ENCODE results near the gene TCP11L2.

TCP11L2 gene

DNA sequence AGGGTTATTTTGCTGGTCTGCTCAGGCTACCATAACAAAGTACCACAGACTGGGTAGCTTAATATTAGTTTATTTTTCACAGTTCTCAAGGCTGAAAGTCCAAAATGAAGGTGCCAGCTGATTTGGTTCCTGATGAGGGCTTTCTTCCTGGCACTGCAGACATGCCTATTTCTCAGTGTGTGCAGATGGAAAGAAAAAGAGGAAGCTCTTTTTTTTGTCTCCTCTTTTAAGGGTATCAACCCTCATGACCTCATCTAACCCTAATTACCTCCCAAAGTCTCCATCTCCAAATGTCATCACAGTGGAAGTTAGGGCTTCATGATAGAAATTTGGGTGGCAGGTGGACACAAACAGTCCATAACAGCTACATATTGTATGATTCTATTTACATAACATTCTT, 30.0 kb downstream of the TCP11L2 start:
- Histone ChIP-seq H2AFZ (ENCODE audit: low read length) (no peak overlapping the region), H2AK5ac (ENCODE audit: low read depth, low read length) (no peak overlapping the region), H4K91ac (ENCODE audit: low read depth, low read length, poor library complexity) (no peak overlapping the region), H3K79me1 (ENCODE audit: low read depth, low read length) (no peaks in the 10 kb centered on the region), H3K4me3 (ENCODE audit: low read length in 2 of 2) (no peak overlapping the region), H3K27ac (replicated peaks; ENCODE audit: low read length) (no peak overlapping the region), H2BK15ac (ENCODE audit: low read length) (no peak overlapping the region), H3K4me2 (ENCODE audit: insufficient read depth, low read length, poor library complexity, severe bottlenecking) (no peak overlapping the region), H2BK120ac (ENCODE audit: low read depth, low read length) (no peak overlapping the region), H2BK12ac (ENCODE audit: low read length) (no peak overlapping the region), H3K36me3 (replicated peaks in 1 of 2; ENCODE audit: control insufficient read depth in 2 of 2, insufficient read depth in 2 of 2, low read length in 2 of 2) (no peaks in the 10 kb centered on the region), H2BK5ac (ENCODE audit: low read length) (no peak overlapping the region), H4K8ac (ENCODE audit: low read depth, low read length) (no peak overlapping the region), H3K18ac (ENCODE audit: low read length) (no peak overlapping the region), H3K9ac (ENCODE audit: low read depth, low read length, poor library complexity) (no peak overlapping the region), H3K4me1 (ENCODE audit: control insufficient read depth in 2 of 2, insufficient read depth in 1 of 2, low read depth in 1 of 2, low read length in 2 of 2) (no peaks in the 10 kb centered on the region), H3K9me3 (replicated peaks in 1 of 2; ENCODE audit: control insufficient read depth in 2 of 2, insufficient read depth in 1 of 2, low read depth in 1 of 2, low read length in 2 of 2) (peaks cover 0 to 8% of the 10 kb centered on the region in 2 donors), H3K4ac (ENCODE audit: low read length) (no peak overlapping the region), H3K27me3 (ENCODE audit: control insufficient read depth in 3 of 3, insufficient read depth in 3 of 3, low read depth in 1 of 3, low read length in 3 of 3) (no peaks in the 10 kb centered on the region), H3K14ac (ENCODE audit: low read length) (no peak overlapping the region), H3K23ac (ENCODE audit: low read depth, low read length, poor library complexity) (no peak overlapping the region)
- no peak for DNase-seq (ENCODE audit: low spot score)

- Histone ChIP-seq H2BK15ac (ENCODE audit: low read length) (no peak overlapping the region), H3K27ac (replicated peaks; ENCODE audit: low read length) (no peak overlapping the region), H4K8ac (ENCODE audit: low read depth, low read length) (no peak overlapping the region), H3K27me3 (ENCODE audit: control insufficient read depth in 3 of 3, insufficient read depth in 3 of 3, low read depth in 1 of 3, low read length in 3 of 3) (no peaks in the 10 kb centered on the region), H3K14ac (ENCODE audit: low read length) (no peak overlapping the region), H2AFZ (ENCODE audit: low read length) (no peak overlapping the region), H3K18ac (ENCODE audit: low read length) (no peak overlapping the region), H3K4me2 (ENCODE audit: insufficient read depth, low read length, poor library complexity, severe bottlenecking) (no peak overlapping the region), H2BK12ac (ENCODE audit: low read length) (no peak overlapping the region), H3K4me3 (ENCODE audit: low read length in 2 of 2) (no peak overlapping the region), H3K36me3 (replicated peaks in 1 of 2; ENCODE audit: control insufficient read depth in 2 of 2, insufficient read depth in 2 of 2, low read length in 2 of 2) (no peaks in the 10 kb centered on the region), H4K91ac (ENCODE audit: low read depth, low read length, poor library complexity) (no peak overlapping the region), H3K4ac (ENCODE audit: low read length) (no peak overlapping the region), H2AK5ac (ENCODE audit: low read depth, low read length) (no peak overlapping the region), H2BK120ac (ENCODE audit: low read depth, low read length) (no peak overlapping the region), H3K4me1 (ENCODE audit: control insufficient read depth in 2 of 2, insufficient read depth in 1 of 2, low read depth in 1 of 2, low read length in 2 of 2) (no peaks in the 10 kb centered on the region), H3K9me3 (replicated peaks in 1 of 2; ENCODE audit: control insufficient read depth in 2 of 2, insufficient read depth in 1 of 2, low read depth in 1 of 2, low read length in 2 of 2) (peaks cover 0 to 8% of the 10 kb centered on the region in 2 donors), H3K23ac (ENCODE audit: low read depth, low read length, poor library complexity) (no peak overlapping the region), H3K9ac (ENCODE audit: low read depth, low read length, poor library complexity) (no peak overlapping the region), H2BK5ac (ENCODE audit: low read length) (no peak overlapping the region), H3K79me1 (ENCODE audit: low read depth, low read length) (no peaks in the 10 kb centered on the region)
- no peak for DNase-seq (ENCODE audit: low spot score)
- no CpG with 5 or more reads among the region's 2 CpGs for WGBS, 2 donors (ENCODE audit: extremely low coverage in 2 of 2, insufficient read length in 2 of 2, insufficient replicate concordance in 1 of 2)
These were observed 30.5 kb downstream of the TCP11L2 start for GRCh38 chr12:106333010-106333409.

DNA sequence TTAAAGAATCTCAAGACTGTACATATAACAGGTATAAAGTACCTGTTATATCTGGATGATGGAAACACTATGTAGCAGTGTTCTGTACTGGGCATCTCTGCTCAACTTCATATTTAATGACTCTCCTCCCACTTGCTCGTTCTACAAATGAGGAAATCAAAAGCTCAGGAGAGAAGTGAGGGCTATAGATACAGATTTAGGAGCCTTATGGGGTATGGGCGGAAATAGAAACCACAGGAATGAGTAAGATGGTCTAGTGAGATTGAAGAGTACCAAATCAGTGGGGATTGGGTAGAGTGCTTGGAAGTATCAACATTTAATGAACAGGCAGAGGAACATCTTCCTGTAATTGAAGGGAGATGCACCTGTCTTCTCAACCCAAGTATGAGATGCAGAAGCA, 31.2 kb downstream of the TCP11L2 start:
- Histone ChIP-seq H3K79me1 (ENCODE audit: low read depth, low read length) (no peaks in the 10 kb centered on the region), H3K4me1 (ENCODE audit: control insufficient read depth in 2 of 2, insufficient read depth in 1 of 2, low read depth in 1 of 2, low read length in 2 of 2) (no peaks in the 10 kb centered on the region), H3K9ac (ENCODE audit: low read depth, low read length, poor library complexity) (no peak overlapping the region), H3K36me3 (replicated peaks in 1 of 2; ENCODE audit: control insufficient read depth in 2 of 2, insufficient read depth in 2 of 2, low read length in 2 of 2) (no peaks in the 10 kb centered on the region), H2AK5ac (ENCODE audit: low read depth, low read length) (no peak overlapping the region), H4K91ac (ENCODE audit: low read depth, low read length, poor library complexity) (no peak overlapping the region), H2AFZ (ENCODE audit: low read length) (no peak overlapping the region), H3K4me3 (ENCODE audit: low read length in 2 of 2) (no peak overlapping the region), H4K8ac (ENCODE audit: low read depth, low read length) (no peak overlapping the region), H2BK120ac (ENCODE audit: low read depth, low read length) (no peak overlapping the region), H3K14ac (ENCODE audit: low read length) (no peak overlapping the region), H2BK12ac (ENCODE audit: low read length) (no peak overlapping the region), H2BK15ac (ENCODE audit: low read length) (no peak overlapping the region), H3K27me3 (ENCODE audit: control insufficient read depth in 3 of 3, insufficient read depth in 3 of 3, low read depth in 1 of 3, low read length in 3 of 3) (no peaks in the 10 kb centered on the region), H3K4ac (ENCODE audit: low read length) (no peak overlapping the region), H3K27ac (replicated peaks; ENCODE audit: low read length) (no peak overlapping the region), H3K4me2 (ENCODE audit: insufficient read depth, low read length, poor library complexity, severe bottlenecking) (no peak overlapping the region), H2BK5ac (ENCODE audit: low read length) (no peak overlapping the region), H3K18ac (ENCODE audit: low read length) (no peak overlapping the region), H3K23ac (ENCODE audit: low read depth, low read length, poor library complexity) (no peak overlapping the region), H3K9me3 (replicated peaks in 1 of 2; ENCODE audit: control insufficient read depth in 2 of 2, insufficient read depth in 1 of 2, low read depth in 1 of 2, low read length in 2 of 2) (peaks cover 0 to 8% of the 10 kb centered on the region in 2 donors)
- no peak for DNase-seq (ENCODE audit: low spot score)
- no CpG with 5 or more reads among the region's 2 CpGs for WGBS, 2 donors (ENCODE audit: extremely low coverage in 2 of 2, insufficient read length in 2 of 2, insufficient replicate concordance in 1 of 2)

DNA sequence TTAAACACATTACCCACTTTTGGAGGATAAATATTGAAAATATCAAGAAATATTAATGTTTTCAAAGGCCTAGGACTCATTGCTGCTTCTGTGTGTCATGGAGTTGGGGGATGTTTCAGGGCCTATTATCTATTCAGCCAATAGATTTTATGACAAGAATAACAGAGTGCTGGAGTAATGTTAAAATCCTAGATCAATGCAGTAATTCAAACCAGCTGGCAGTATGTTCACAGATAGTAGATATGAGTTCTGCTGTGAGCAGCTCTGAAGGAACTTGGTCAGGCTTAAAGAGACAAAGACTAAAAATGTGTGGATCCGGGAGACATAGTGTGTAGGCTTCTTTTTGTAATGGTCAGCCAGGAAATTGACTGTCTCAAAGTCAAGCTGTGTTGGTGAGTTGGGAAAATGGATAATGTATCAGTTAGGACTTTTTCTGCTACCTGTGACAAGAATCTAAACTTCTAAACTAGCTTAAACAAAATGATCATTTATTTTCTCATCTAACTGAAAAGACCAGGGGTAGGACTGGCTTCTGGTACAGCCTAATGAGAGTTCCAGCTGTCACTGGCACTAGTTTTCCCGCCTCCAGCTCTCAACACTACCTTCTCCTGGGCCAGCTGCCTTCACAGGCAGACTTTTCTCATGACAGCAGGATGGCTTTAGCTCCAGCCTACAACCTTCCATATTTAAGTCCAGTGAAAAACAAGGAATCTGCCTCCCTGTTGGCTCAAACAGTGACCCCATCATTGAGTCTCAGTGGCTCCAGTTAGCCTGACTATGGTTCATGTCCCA, 38.7 kb downstream of the TCP11L2 start:
- Histone ChIP-seq H3K4me2 (ENCODE audit: insufficient read depth, low read length, poor library complexity, severe bottlenecking) (no peak overlapping the region), H2BK120ac (ENCODE audit: low read depth, low read length) (no peak overlapping the region), H2BK15ac (ENCODE audit: low read length) (no peak overlapping the region), H2BK5ac (ENCODE audit: low read length) (no peak overlapping the region), H4K8ac (ENCODE audit: low read depth, low read length) (no peak overlapping the region), H3K36me3 (replicated peaks in 1 of 2; ENCODE audit: control insufficient read depth in 2 of 2, insufficient read depth in 2 of 2, low read length in 2 of 2) (no peaks in the 10 kb centered on the region), H4K91ac (ENCODE audit: low read depth, low read length, poor library complexity) (no peak overlapping the region), H2AK5ac (ENCODE audit: low read depth, low read length) (no peak overlapping the region), H3K4me3 (ENCODE audit: low read length in 2 of 2) (no peak overlapping the region), H2BK12ac (ENCODE audit: low read length) (no peak overlapping the region), H3K4me1 (ENCODE audit: control insufficient read depth in 2 of 2, insufficient read depth in 1 of 2, low read depth in 1 of 2, low read length in 2 of 2) (peaks cover 0 to 9% of the 10 kb centered on the region in 2 donors), H3K9me3 (replicated peaks in 1 of 2; ENCODE audit: control insufficient read depth in 2 of 2, insufficient read depth in 1 of 2, low read depth in 1 of 2, low read length in 2 of 2) (no peaks in the 10 kb centered on the region), H3K27me3 (ENCODE audit: control insufficient read depth in 3 of 3, insufficient read depth in 3 of 3, low read depth in 1 of 3, low read length in 3 of 3) (no peaks in the 10 kb centered on the region), H3K18ac (ENCODE audit: low read length) (no peak overlapping the region), H2AFZ (ENCODE audit: low read length) (no peak overlapping the region), H3K9ac (ENCODE audit: low read depth, low read length, poor library complexity) (no peak overlapping the region), H3K14ac (ENCODE audit: low read length) (no peak overlapping the region), H3K27ac (replicated peaks; ENCODE audit: low read length) (no peak overlapping the region), H3K79me1 (ENCODE audit: low read depth, low read length) (no peaks in the 10 kb centered on the region), H3K23ac (ENCODE audit: low read depth, low read length, poor library complexity) (no peak overlapping the region), H3K4ac (ENCODE audit: low read length) (no peak overlapping the region)
- no peak for DNase-seq (ENCODE audit: low spot score)
- WGBS, 2 donors (ENCODE audit: extremely low coverage in 2 of 2, insufficient read length in 2 of 2, insufficient replicate concordance in 1 of 2), result no CpG with 5 or more reads among the region's 2 CpGs
